Stimulated activated CD8-positive, alpha-beta memory T cell treated with anti-CD3 and anti-CD28 coated beads, Interleukin-15, amount 100 ng/mL, for 4 hours (primary cell): ENCODE measurements around the gene RFESD.
A peak's percentile ranks its signal among the peaks of the same experiment; 100 is the strongest.
"Not testable (repeated sequence)": the region's sequence is repeated elsewhere in the genome, so short reads cannot be mapped to it uniquely, and the experiment has no call there.

ENCODE experiments used
- DNase-seq, 2 donors: peaks; one replicate each; pipeline ENCODE4 v3.0.0-alpha.2; 2020; ENCODE audit warnings: low read depth in 2 of 2

The RFESD gene

GRCh38 chr5:95628933-95629332 is 17.6 kb upstream of the RFESD start:
- no peak for DNase-seq

GRCh38 chr5:95630394-95630917 is 16.1 kb upstream of the RFESD start:
- DNase-seq, result no peak

GRCh38 chr5:95631255-95631958 is 15.2 kb upstream of the RFESD start:
- no peak for DNase-seq

- DNase-seq, result peak; percentile 24 to 67
These were observed 14.4 kb upstream of the RFESD start for GRCh38 chr5:95631991-95632675.

GRCh38 chr5:95632942-95633341 is 13.6 kb upstream of the RFESD start:
- not testable (repeated sequence) for DNase-seq

- no peak for DNase-seq
These were observed 12.9 kb upstream of the RFESD start for GRCh38 chr5:95633671-95634070.

- DNase-seq, result no peak
These were observed 12.5 kb upstream of the RFESD start for GRCh38 chr5:95634081-95634480.

GRCh38 chr5:95638632-95639031 is 7.9 kb upstream of the RFESD start:
- DNase-seq, result no peak

- DNase-seq, result no peak
These were observed 4.8 kb upstream of the RFESD start for GRCh38 chr5:95641741-95642220.

GRCh38 chr5:95643152-95643551 is 3.4 kb upstream of the RFESD start:
- DNase-seq, result no peak

- DNase-seq, result no peak
These were observed 2.1 kb upstream of the RFESD start for GRCh38 chr5:95644351-95645042.

- not testable (repeated sequence) for DNase-seq
These were observed 380 bp upstream of the RFESD start for GRCh38 chr5:95646226-95646568.

- DNase-seq, result no peak
These were observed 1.6 kb downstream of the RFESD start for GRCh38 chr5:95647886-95648860.

GRCh38 chr5:95649274-95649673 is 2.7 kb downstream of the RFESD start:
- no peak for DNase-seq

GRCh38 chr5:95649842-95650620 is 3.5 kb downstream of the RFESD start:
- DNase-seq, result no peak

- no peak for DNase-seq
These were observed 6.3 kb downstream of the RFESD start for GRCh38 chr5:95652849-95653248.

- no peak for DNase-seq
These were observed 7.6 kb downstream of the RFESD start for GRCh38 chr5:95654196-95654595.

GRCh38 chr5:95655575-95655974 is 9.0 kb downstream of the RFESD start:
- DNase-seq, result no peak

GRCh38 chr5:95660060-95660459 is 13.5 kb downstream of the RFESD start:
- no peak for DNase-seq

GRCh38 chr5:95662946-95663345 is 16.4 kb downstream of the RFESD start:
- no peak for DNase-seq
